H9 (cell line): ENCODE measurements around the gene TNC. TPM values are rescaled to one million over a fixed set of nuclear protein-coding genes. Genes with fewer than 3 reads are reported as not detected.

ENCODE experiments used
- DNase-seq: peaks from one replicate; pipeline ENCODE4 v3.0.0-alpha.2; 2017
- H2AFZ ChIP-seq: one replicate; pipeline ENCODE4 v1.6.1; 2013; ENCODE audit warnings: mild to moderate bottlenecking, low read length, control low read depth, moderate library complexity
- H2AK5ac ChIP-seq: 2 replicates; pipeline ENCODE4 v1.6.1; 2013; ENCODE audit warnings: low read length, control low read depth, mixed read lengths; ENCODE audit not compliant: insufficient read length
- H2BK120ac ChIP-seq: one replicate; pipeline ENCODE4 v1.6.1; 2013; ENCODE audit warnings: low read depth, mild to moderate bottlenecking, low read length, control low read depth, inconsistent platforms; ENCODE audit not compliant: poor library complexity, severe bottlenecking
- H2BK12ac ChIP-seq: 2 replicates; pipeline ENCODE4 v1.6.1; 2013; ENCODE audit warnings: low read length, control low read depth, mixed read lengths, low read depth; ENCODE audit not compliant: insufficient read length
- H2BK15ac ChIP-seq: 2 replicates; pipeline ENCODE4 v1.6.1; 2013; ENCODE audit warnings: low read depth, low read length, control low read depth
- H2BK20ac ChIP-seq: one replicate; pipeline ENCODE4 v1.6.1; 2013; ENCODE audit warnings: low read depth, mild to moderate bottlenecking, low read length, control low read depth, inconsistent platforms; ENCODE audit not compliant: poor library complexity, severe bottlenecking
- H2BK5ac ChIP-seq: 2 replicates; pipeline ENCODE4 v1.6.1; 2013; ENCODE audit warnings: low read length, control low read depth, mixed read lengths; ENCODE audit not compliant: insufficient read length
- H3K14ac ChIP-seq: 2 replicates; pipeline ENCODE4 v1.6.1; 2013; ENCODE audit warnings: low read length, control low read depth; ENCODE audit not compliant: insufficient read depth
- H3K18ac ChIP-seq: 2 replicates; pipeline ENCODE4 v1.6.1; 2013; ENCODE audit warnings: low read depth, mild to moderate bottlenecking, mixed read lengths, low read length, control low read depth; ENCODE audit not compliant: insufficient read length
- H3K23ac ChIP-seq: 2 replicates; pipeline ENCODE4 v1.6.1; 2013; ENCODE audit warnings: low read length, control low read depth, mixed read lengths, low read depth; ENCODE audit not compliant: insufficient read length
- H3K23me2 ChIP-seq: 2 replicates; pipeline ENCODE4 v1.6.1; 2013; ENCODE audit warnings: low read depth, mild to moderate bottlenecking, mixed read lengths, low read length, control low read depth; ENCODE audit not compliant: insufficient read length, poor library complexity, severe bottlenecking
- H3K27ac ChIP-seq: 2 replicates; pipeline ENCODE4 v1.5.1; 2013; ENCODE audit warnings: low read length, control low read depth, mixed read lengths, low read depth; ENCODE audit not compliant: insufficient read length
- H3K27me3 ChIP-seq: 2 replicates; pipeline ENCODE4 v1.6.1; 2013; ENCODE audit warnings: low read length, control low read depth, inconsistent platforms; ENCODE audit not compliant: insufficient read depth
- H3K4ac ChIP-seq: 2 replicates; pipeline ENCODE4 v1.6.1; 2013; ENCODE audit warnings: low read depth, mild to moderate bottlenecking, control low read depth, inconsistent platforms, low read length, moderate library complexity
- H3K4me1 ChIP-seq: 2 replicates; pipeline ENCODE4 v1.6.1; 2013; ENCODE audit warnings: low read length, control low read depth, inconsistent platforms; ENCODE audit not compliant: insufficient read depth
- H3K4me2 ChIP-seq: 2 replicates; pipeline ENCODE4 v1.6.1; 2013; ENCODE audit warnings: low read length, control low read depth, mixed read lengths; ENCODE audit not compliant: insufficient read length, insufficient read depth
- H3K56ac ChIP-seq: 2 replicates; pipeline ENCODE4 v1.6.1; 2013; ENCODE audit warnings: low read depth, mild to moderate bottlenecking, mixed read lengths, low read length, control low read depth; ENCODE audit not compliant: insufficient read length
- H3K79me1 ChIP-seq: 2 replicates; pipeline ENCODE4 v1.6.1; 2013; ENCODE audit warnings: low read depth, mild to moderate bottlenecking, moderate library complexity, low read length, control low read depth, inconsistent platforms; ENCODE audit not compliant: insufficient read depth, poor library complexity, severe bottlenecking
- H3K79me2 ChIP-seq: 2 replicates; pipeline ENCODE4 v1.6.1; 2013; ENCODE audit warnings: low read length, control low read depth, inconsistent platforms; ENCODE audit not compliant: insufficient read depth
- H3K9ac ChIP-seq: 2 replicates; pipeline ENCODE4 v1.6.1; 2013; ENCODE audit warnings: low read length, control low read depth, mixed read lengths; ENCODE audit not compliant: insufficient read length; ENCODE audit errors: extremely low read depth
- H3K9me3 ChIP-seq: one replicate; pipeline ENCODE4 v1.6.1; 2013; ENCODE audit warnings: low read depth, low read length, inconsistent platforms; ENCODE audit not compliant: control insufficient read depth
- H3T11ph ChIP-seq: one replicate; pipeline ENCODE4 v1.6.1; 2013; ENCODE audit warnings: mild to moderate bottlenecking, low read length, control low read depth, inconsistent platforms
- H4K20me1 ChIP-seq: one replicate; pipeline ENCODE4 v1.6.1; 2013; ENCODE audit not compliant: control insufficient read depth, insufficient read length, insufficient read depth
- H4K5ac ChIP-seq: 2 replicates; pipeline ENCODE4 v1.6.1; 2013; ENCODE audit warnings: low read depth, mild to moderate bottlenecking, mixed read lengths, low read length, control low read depth; ENCODE audit not compliant: insufficient read length
- H4K8ac ChIP-seq: replicated peaks from 2 replicates; pipeline ENCODE4 v1.6.1; 2013; ENCODE audit warnings: low read length, control low read depth, mixed read lengths, low read depth; ENCODE audit not compliant: insufficient read length
- H4K91ac ChIP-seq: 2 replicates; pipeline ENCODE4 v1.6.1; 2013; ENCODE audit warnings: low read depth, mild to moderate bottlenecking, moderate library complexity, mixed read lengths, low read length, control low read depth; ENCODE audit not compliant: insufficient read length
- H3K27ac Mint-ChIP-seq, 3 experiments: 2 replicates in 2 of 3; 3 replicates in 1 of 3; pipeline ENCODE4 v1.8.0; 2020 to 2021; ENCODE audit warnings: mixed read lengths in 3 of 3, mild to moderate bottlenecking in 1 of 3, moderate library complexity in 1 of 3
- H3K27me3 Mint-ChIP-seq: 2 replicates; pipeline ENCODE4 v1.8.0; 2021; ENCODE audit warnings: low read depth, mild to moderate bottlenecking, moderate library complexity, mixed read lengths
- H3K36me3 Mint-ChIP-seq, 3 experiments: 2 replicates in 2 of 3; 3 replicates in 1 of 3; pipeline ENCODE4 v1.8.0; 2020 to 2021; ENCODE audit warnings: low read depth in 3 of 3, mixed read lengths in 3 of 3; ENCODE audit not compliant: insufficient read depth in 1 of 3
- H3K4me1 Mint-ChIP-seq, 2 experiments: 2 replicates each; pipeline ENCODE4 v1.8.0; 2020; ENCODE audit warnings: mixed read lengths in 2 of 2
- H3K4me3 Mint-ChIP-seq, 2 experiments: 2 replicates in 1 of 2; 3 replicates in 1 of 2; pipeline ENCODE4 v1.8.0; 2020 to 2021; ENCODE audit warnings: mild to moderate bottlenecking in 2 of 2, mixed read lengths in 2 of 2, moderate library complexity in 1 of 2
- H3K9me3 Mint-ChIP-seq, 2 experiments: 2 replicates in 1 of 2; 3 replicates in 1 of 2; pipeline ENCODE4 v1.8.0; 2020; ENCODE audit warnings: mild to moderate bottlenecking in 2 of 2, mixed read lengths in 2 of 2, moderate library complexity in 1 of 2
- WGBS: extraction: QIAGEN DNeasy Blood & Tissue Kit; methylation state at CpG from one replicate; pipeline ENCODE4 v1.1.7; 2013; ENCODE audit warnings: missing lambda C conversion rate, low lambda C conversion rate, mixed read lengths; ENCODE audit not compliant: insufficient read length; ENCODE audit errors: extremely low coverage; 5-methylcytosine and 5-hydroxymethylcytosine counted together
- total RNA-seq: library from RNA; stranded (reverse); gene quantifications from 2 replicates; pipeline ENCODE4 v1.2.1, GENCODE V29; 2021
- TF ChIP-seq, protein P1 (sequence below): fragments of 200-600 bp; sonication (generic); conservative IDR thresholded peaks from 3 replicates; pipeline ENCODE4 v1.8.0; 2021; ENCODE audit warnings: antibody characterized with exemption, mild to moderate bottlenecking

TNC gene
- total RNA-seq, 1 experiment from 2014 or later, result 0.63 TPM

DNA sequence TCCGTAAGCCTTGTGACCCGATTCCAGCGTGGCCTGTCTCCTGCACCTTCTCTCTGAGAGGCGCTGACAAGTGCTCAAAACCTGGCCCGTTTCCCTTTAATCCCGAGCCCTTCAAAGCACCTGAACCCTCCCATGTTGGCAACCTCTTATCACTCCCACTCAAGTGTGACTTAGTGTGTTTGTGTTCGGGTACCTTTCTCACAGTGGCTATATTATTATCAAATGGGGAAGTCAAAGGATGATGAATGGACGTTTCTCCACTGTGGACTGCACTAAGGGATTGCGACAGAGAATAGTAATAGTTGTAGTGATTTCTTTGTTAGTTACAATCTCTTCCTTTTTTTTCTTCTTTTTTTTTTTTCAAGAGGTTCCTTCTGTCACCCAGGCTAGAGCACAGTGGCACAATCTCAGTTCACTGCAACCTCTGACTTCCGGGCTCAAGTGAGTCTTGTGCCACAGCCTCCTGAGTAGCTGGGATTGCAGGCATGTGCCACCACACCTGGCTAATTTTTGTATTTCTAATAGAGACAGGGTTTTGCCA is 122.2 kb downstream of the TNC start:
- H2AK5ac ChIP-seq, result no peak overlapping the region
- H3K9me3 ChIP-seq, result no peaks in the 10 kb centered on the region
- no peaks in the 10 kb centered on the region; the same call in 1 of the 2 replicates for H3K27me3 ChIP-seq
- H4K5ac ChIP-seq, result no peak overlapping the region
- no peak overlapping the region for H3K4me2 ChIP-seq
- no peak overlapping the region for H2BK120ac ChIP-seq
- H4K91ac ChIP-seq, result no peak overlapping the region
- no peak overlapping the region for H3K14ac ChIP-seq
- H3K23ac ChIP-seq, result no peak overlapping the region
- Mint-ChIP-seq H3K27me3 (peaks cover 78% of the 10 kb centered on the region), H3K4me1 (peaks cover 0 to 4% of the 10 kb centered on the region in 2 experiments; a peak in 1 of 4 replicates), H3K27ac (no peak overlapping the region), H3K4me3 (no peak overlapping the region), H3K36me3 (no peaks in the 10 kb centered on the region), H3K9me3 (no peaks in the 10 kb centered on the region)
- no peak overlapping the region for H3T11ph ChIP-seq
- H3K4ac ChIP-seq, result no peak overlapping the region
- H2BK15ac ChIP-seq, result no peak overlapping the region
- no peak for DNase-seq
- H2BK20ac ChIP-seq, result no peak overlapping the region
- H3K4me1 ChIP-seq, result no peaks in the 10 kb centered on the region
- no peak overlapping the region for H2BK5ac ChIP-seq
- H4K20me1 ChIP-seq, result no peaks in the 10 kb centered on the region
- no peak overlapping the region for H3K9ac ChIP-seq
- H4K8ac ChIP-seq, result no peak overlapping the region
- TF ChIP-seq, protein P1, sequence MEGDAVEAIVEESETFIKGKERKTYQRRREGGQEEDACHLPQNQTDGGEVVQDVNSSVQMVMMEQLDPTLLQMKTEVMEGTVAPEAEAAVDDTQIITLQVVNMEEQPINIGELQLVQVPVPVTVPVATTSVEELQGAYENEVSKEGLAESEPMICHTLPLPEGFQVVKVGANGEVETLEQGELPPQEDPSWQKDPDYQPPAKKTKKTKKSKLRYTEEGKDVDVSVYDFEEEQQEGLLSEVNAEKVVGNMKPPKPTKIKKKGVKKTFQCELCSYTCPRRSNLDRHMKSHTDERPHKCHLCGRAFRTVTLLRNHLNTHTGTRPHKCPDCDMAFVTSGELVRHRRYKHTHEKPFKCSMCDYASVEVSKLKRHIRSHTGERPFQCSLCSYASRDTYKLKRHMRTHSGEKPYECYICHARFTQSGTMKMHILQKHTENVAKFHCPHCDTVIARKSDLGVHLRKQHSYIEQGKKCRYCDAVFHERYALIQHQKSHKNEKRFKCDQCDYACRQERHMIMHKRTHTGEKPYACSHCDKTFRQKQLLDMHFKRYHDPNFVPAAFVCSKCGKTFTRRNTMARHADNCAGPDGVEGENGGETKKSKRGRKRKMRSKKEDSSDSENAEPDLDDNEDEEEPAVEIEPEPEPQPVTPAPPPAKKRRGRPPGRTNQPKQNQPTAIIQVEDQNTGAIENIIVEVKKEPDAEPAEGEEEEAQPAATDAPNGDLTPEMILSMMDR, result no peak
- no peaks in the 10 kb centered on the region for H3K79me1 ChIP-seq
- H2BK12ac ChIP-seq, result no peak overlapping the region
- H3K27ac ChIP-seq, result no peak overlapping the region
- H3K56ac ChIP-seq, result no peak overlapping the region
- no peak overlapping the region for H2AFZ ChIP-seq
- WGBS, result no CpG with 5 or more reads among the region's 10 CpGs
- H3K18ac ChIP-seq, result no peak overlapping the region
- no peaks in the 10 kb centered on the region for H3K23me2 ChIP-seq
- no peaks in the 10 kb centered on the region; the same call in 1 of the 2 replicates for H3K79me2 ChIP-seq
